K562 (cell line): ENCODE data around the gene TTC21A. TPM values are rescaled to one million over a fixed set of nuclear protein-coding genes. Genes with fewer than 3 reads are reported as not detected.

Source experiments
- CBFA2T2 ChIP-seq: fragments of 450-650 bp; conservative IDR thresholded peaks from 2 replicates; pipeline ENCODE4 v1.6.1; 2017; ENCODE audit warnings: mild to moderate bottlenecking
- CEBPG ChIP-seq, 3 experiments: fragments of 200-800 bp in 1 of 3; sonication (Bioruptor generic) in 1 of 3; sonication (generic) in 1 of 3; formaldehyde crosslinking in 1 of 3; IDR thresholded peaks in 2 of 3; conservative IDR thresholded peaks in 1 of 3; 2 replicates each; pipeline versions ENCODE4 v1.6.1 to v1.8.0; 2016 to 2022; ENCODE audit warnings: missing compliant biosample characterization in 2 of 3, missing genetic modification characterization in 2 of 3, mild to moderate bottlenecking in 1 of 3, missing genetic modification reagents in 1 of 3
- CTCF ChIP-seq, 3 experiments: IDR thresholded peaks in 2 of 3; conservative IDR thresholded peaks in 1 of 3; 2 replicates each; pipeline ENCODE4 v1.5.1; 2011 to 2012; ENCODE audit warnings: low read length in 3 of 3, mild to moderate bottlenecking in 3 of 3, control low read depth in 2 of 3, improper control_type of control experiment in 1 of 3, inconsistent platforms in 1 of 3, low read depth in 1 of 3, mixed read lengths in 1 of 3, moderate library complexity in 1 of 3; ENCODE audit not compliant: insufficient read depth in 2 of 3
- GATAD2B ChIP-seq: fragments of 450-650 bp; IDR thresholded peaks from 2 replicates; pipeline ENCODE4 v1.6.1; 2017; ENCODE audit warnings: mild to moderate bottlenecking, borderline replicate concordance
- GTF2E2 ChIP-seq: fragments of 200-800 bp; sonication (Bioruptor generic); IDR thresholded peaks from 2 replicates; pipeline ENCODE4 v1.6.1; 2016; ENCODE audit warnings: missing genetic modification characterization, missing compliant biosample characterization
- HDAC8 ChIP-seq: fragments of 450-650 bp; IDR thresholded peaks from 2 replicates; pipeline ENCODE4 v1.6.1; 2016; ENCODE audit warnings: mild to moderate bottlenecking, missing genetic modification characterization, moderate library complexity, missing compliant biosample characterization
- HMGN3 ChIP-seq: IDR thresholded peaks from 2 replicates; pipeline ENCODE4 v1.6.1; 2011; ENCODE audit warnings: borderline replicate concordance, low read depth, mild to moderate bottlenecking, mixed read lengths, low read length; ENCODE audit not compliant: insufficient read length; ENCODE audit errors: extremely low read depth
- MAFG ChIP-seq: fragments of 450-650 bp; conservative IDR thresholded peaks from 2 replicates; pipeline ENCODE4 v1.6.1; 2016; ENCODE audit warnings: missing genetic modification characterization, missing compliant biosample characterization
- NR0B1 ChIP-seq: fragments of 450-650 bp; IDR thresholded peaks from one replicate; pipeline ENCODE4 v1.6.1; 2018; ENCODE audit warnings: mild to moderate bottlenecking, moderate library complexity; ENCODE audit not compliant: partially characterized antibody
- NR2F6 ChIP-seq: fragments of 450-650 bp; formaldehyde crosslinking; IDR thresholded peaks from 2 replicates; pipeline ENCODE4 v1.4.0; 2020; ENCODE audit warnings: mild to moderate bottlenecking
- PCBP1 ChIP-seq: fragments of 200-400 bp; formaldehyde crosslinking; IDR thresholded peaks from 2 replicates; pipeline ENCODE4 v1.6.1; 2018; ENCODE audit warnings: mild to moderate bottlenecking, low read depth, low read length; ENCODE audit not compliant: poor library complexity, severe bottlenecking
- SIRT6 ChIP-seq: IDR thresholded peaks from one replicate; pipeline ENCODE4 v1.6.1; 2012; ENCODE audit warnings: low read depth, mild to moderate bottlenecking, control low read depth, inconsistent platforms, low read length, moderate library complexity
- TAF7 ChIP-seq: fragments of 450-650 bp; IDR thresholded peaks from 2 replicates; pipeline ENCODE4 v1.6.1; 2016; ENCODE audit warnings: missing genetic modification characterization, missing compliant biosample characterization
- TBP ChIP-seq: optimal IDR thresholded peaks from 2 replicates; pipeline ENCODE3; 2011; ENCODE audit warnings: low read depth, low read length, improper control_type of control experiment
- ZBTB2 ChIP-seq: fragments of 450-650 bp; IDR thresholded peaks from 2 replicates; pipeline ENCODE4 v1.6.1; 2016; ENCODE audit warnings: antibody characterized with exemption
- ZFP1 ChIP-seq: fragments of 450-650 bp; formaldehyde crosslinking; IDR thresholded peaks from 2 replicates; pipeline ENCODE4 v1.4.0; 2020; ENCODE audit warnings: mild to moderate bottlenecking, mixed read lengths
- ZNF124 ChIP-seq: sonication (generic); formaldehyde crosslinking; IDR thresholded peaks from 2 replicates; pipeline ENCODE4 v1.8.1; 2022; ENCODE audit warnings: missing genetic modification reagents
- ZNF146 ChIP-seq: IDR thresholded peaks from one replicate; pipeline ENCODE4 v1.6.1; 2018; ENCODE audit warnings: missing compliant biosample characterization; ENCODE audit not compliant: unreplicated experiment
- ZNF280B ChIP-seq: fragments of 250-450 bp; sonication (Bioruptor Pico); IDR thresholded peaks from 2 replicates; pipeline ENCODE4 v1.5.1; 2021; ENCODE audit warnings: mild to moderate bottlenecking
- ZNF282 ChIP-seq: sonication (generic); formaldehyde crosslinking; IDR thresholded peaks from 2 replicates; pipeline ENCODE4 v1.8.1; 2023; ENCODE audit warnings: missing genetic modification reagents
- ZNF75A ChIP-seq: fragments of 450-650 bp; formaldehyde crosslinking; IDR thresholded peaks from 2 replicates; pipeline ENCODE4 v1.4.0; 2020; ENCODE audit warnings: mild to moderate bottlenecking
- ZSCAN32 ChIP-seq: fragments of 450-650 bp; formaldehyde crosslinking; IDR thresholded peaks from 2 replicates; pipeline ENCODE4 v1.4.0; 2020; ENCODE audit warnings: mild to moderate bottlenecking, moderate library complexity
- polyA plus RNA-seq, 8 experiments: library from polyadenylated mRNA; depleted of rRNA in 4 of 8; stranded (reverse) in 5 of 8; unstranded in 3 of 8; fragments of >200 nt; fragmentation: Nextera tagmentation in 2 of 8; fragmentation: Illumina TruSeq in 1 of 8; extraction: Ambion mirVana in 2 of 8; extraction: Trizol in 1 of 8; gene quantifications; 2 replicates each; pipeline versions ENCODE4 v1.2.1 to v1.2.3, GENCODE V29; 2011 to 2014; ENCODE audit warnings: inconsistent platforms in 1 of 8, missing spikeins in 1 of 8
- total RNA-seq, 7 experiments: library from RNA; depleted of rRNA in 6 of 7; stranded (reverse); fragments of >200 nt in 6 of 7; fragmentation: Illumina TruSeq in 2 of 7; extraction: Trizol in 2 of 7; gene quantifications; 2 replicates each; pipeline versions ENCODE4 v1.2.1 to v1.2.3, GENCODE V29; 2011 to 2021; ENCODE audit warnings: low replicate concordance in 1 of 7

Gene TTC21A
- total and polyA plus RNA-seq, 9 of the 15 experiments (the other 6 are each of a cell fraction or from before 2014, with no cell fraction given) = 0.22 to 1.4 (median 0.70) TPM

- TF ChIP-seq ZNF282 (CRISPR knock-in tag) = no peak
- no peak for TF ChIP-seq CTCF (IDR thresholded peaks at IDR 0.05 in 2 of 3, conservative IDR thresholded peaks at IDR 0.05 in 1 of 3; ENCODE audit: insufficient read depth in 2 of 3, low read depth in 1 of 3, low read length in 3 of 3)
- TF ChIP-seq CEBPG (CRISPR knock-in tag; IDR thresholded peaks at IDR 0.05) = no peak
- no peak for TF ChIP-seq CEBPG (tag; conservative IDR thresholded peaks at IDR 0.05 in 1 of 2, IDR thresholded peaks at IDR 0.05 in 1 of 2)
- peak; percentile 22 for TF ChIP-seq TBP
- no peak for TF ChIP-seq ZNF75A
- TF ChIP-seq NR2F6 (CRISPR knock-in tag) = no peak
- no peak for TF ChIP-seq NR0B1
- no peak for TF ChIP-seq HMGN3
- TF ChIP-seq GATAD2B = no peak; the same call in 1 of the 2 replicates
- TF ChIP-seq GTF2E2 (tag) = no peak
- TF ChIP-seq SIRT6 = no peak
- TF ChIP-seq ZNF124 (CRISPR knock-in tag) = no peak
- TF ChIP-seq ZSCAN32 = no peak
- no peak for TF ChIP-seq MAFG (tag)
- TF ChIP-seq PCBP1 = no peak
- no peak for TF ChIP-seq ZNF146 (CRISPR knock-in tag)
- TF ChIP-seq HDAC8 = no peak
- no peak for TF ChIP-seq TAF7 (tag)
- no peak for TF ChIP-seq CBFA2T2
- TF ChIP-seq ZFP1 (CRISPR knock-in tag) = no peak
- TF ChIP-seq ZNF280B = no peak
- no peak for TF ChIP-seq ZBTB2
Measured at GRCh38 chr3:39107388-39108199, at the start of gene TTC21A, which contains the start of gene GORASP1 (continued).
